IMR-90 (cell line): ENCODE results near the gene HERC6. TPM values are rescaled to one million over a fixed set of nuclear protein-coding genes. Genes with fewer than 3 reads are reported as not detected.

Experiments used
- ATAC-seq: fragments of 200-7000 bp; cut with Tn5 transposase; 2 replicates; pipeline ENCODE4 v1.9.1; 2020; ENCODE audit warnings: low read depth, mild to moderate bottlenecking, moderate library complexity
- BruUV-seq: library from RNA; stranded (reverse); fragments of 400-500 nt; replicated peaks from 2 replicates; lab custom pipeline; 2021; lab: Mats Ljungman, UMichigan
- CTCF ChIA-PET: fragments of 300-600 bp; formaldehyde crosslinking; extraction: SDS; loops from one replicate; lab custom pipeline; 2021; ENCODE audit warnings: antibody characterized with exemption; lab: Yijun Ruan, JAX
- POLR2A ChIA-PET: fragments of 300-600 bp; sonication (Branson Sonifier 250); formaldehyde crosslinking; loops from one replicate; lab custom pipeline; 2022; ENCODE audit warnings: antibody characterized with exemption; ENCODE audit not compliant: unreplicated experiment; lab: Charles Lee
- DNase-seq: peaks from one replicate; pipeline ENCODE4 v3.0.0; 2013
- H2AFZ ChIP-seq: replicated peaks from 2 replicates; pipeline ENCODE3; 2013; ENCODE audit warnings: low read length, mild to moderate bottlenecking; ENCODE audit not compliant: poor library complexity
- H2AK5ac ChIP-seq: 2 replicates; pipeline ENCODE4 v1.6.1; 2013; ENCODE audit warnings: low read depth, low read length, inconsistent platforms
- H2AK9ac ChIP-seq: replicated peaks from 2 replicates; pipeline ENCODE3; 2013; ENCODE audit warnings: mild to moderate bottlenecking, low read depth, low read length, moderate library complexity; ENCODE audit not compliant: poor library complexity
- H2BK120ac ChIP-seq: 2 replicates; pipeline ENCODE4 v1.6.1; 2013; ENCODE audit warnings: low read depth, low read length, inconsistent platforms
- H2BK15ac ChIP-seq: 3 replicates; pipeline ENCODE4 v1.6.1; 2013; ENCODE audit warnings: low read depth, low read length, inconsistent platforms
- H2BK20ac ChIP-seq: 2 replicates; pipeline ENCODE4 v1.6.1; 2013; ENCODE audit warnings: low read depth, mild to moderate bottlenecking, inconsistent platforms, low read length, moderate library complexity
- H2BK5ac ChIP-seq: 2 replicates; pipeline ENCODE4 v1.6.1; 2013; ENCODE audit warnings: mild to moderate bottlenecking, low read depth, low read length, inconsistent platforms; ENCODE audit not compliant: poor library complexity, severe bottlenecking
- H3K14ac ChIP-seq: replicated peaks from 2 replicates; pipeline ENCODE4 v1.6.1; 2013; ENCODE audit warnings: low read depth, low read length, inconsistent platforms
- H3K18ac ChIP-seq: 2 replicates; pipeline ENCODE4 v1.6.1; 2013; ENCODE audit warnings: low read depth, low read length, control low read depth
- H3K23ac ChIP-seq: 2 replicates; pipeline ENCODE4 v1.6.1; 2013; ENCODE audit warnings: low read depth, low read length, inconsistent platforms
- H3K27ac ChIP-seq: 2 replicates; pipeline ENCODE4 v1.5.1; 2013; ENCODE audit warnings: mild to moderate bottlenecking, control low read depth, low read length; ENCODE audit not compliant: insufficient read depth
- H3K27me3 ChIP-seq: 2 replicates; pipeline ENCODE4 v1.6.1; 2013; ENCODE audit warnings: low read length; ENCODE audit not compliant: control insufficient read depth, insufficient read depth
- H3K36me3 ChIP-seq: 2 replicates; pipeline ENCODE4 v1.6.1; 2013; ENCODE audit warnings: low read length, mixed read lengths; ENCODE audit not compliant: control insufficient read depth, insufficient read depth
- H3K4ac ChIP-seq: 2 replicates; pipeline ENCODE4 v1.6.1; 2013; ENCODE audit warnings: low read depth, low read length, inconsistent platforms
- H3K4me1 ChIP-seq: 2 replicates; pipeline ENCODE4 v1.6.1; 2013; ENCODE audit warnings: low read length, mixed read lengths; ENCODE audit not compliant: control insufficient read depth, insufficient read depth
- H3K4me2 ChIP-seq: 2 replicates; pipeline ENCODE4 v1.6.1; 2013; ENCODE audit warnings: low read depth, mild to moderate bottlenecking, control low read depth, low read length, moderate library complexity
- H3K4me3 ChIP-seq: 2 replicates; pipeline ENCODE4 v1.5.1; 2013; ENCODE audit warnings: low read depth, mild to moderate bottlenecking, control low read depth, low read length, moderate library complexity; ENCODE audit not compliant: insufficient read depth
- H3K56ac ChIP-seq: 2 replicates; pipeline ENCODE4 v1.6.1; 2013; ENCODE audit warnings: low read length, inconsistent platforms; ENCODE audit not compliant: insufficient read depth; ENCODE audit errors: extremely low read depth
- H3K79me1 ChIP-seq, 2 experiments: 2 replicates each; pipeline ENCODE4 v1.6.1; 2013; ENCODE audit warnings: low read length in 2 of 2, inconsistent platforms in 1 of 2, low read depth in 1 of 2
- H3K9ac ChIP-seq: 2 replicates; pipeline ENCODE4 v1.6.1; 2013; ENCODE audit warnings: low read depth, low read length, control low read depth
- H3K9me1 ChIP-seq: 2 replicates; pipeline ENCODE4 v1.6.1; 2013; ENCODE audit warnings: low read length, inconsistent platforms; ENCODE audit not compliant: insufficient read depth
- H3K9me3 ChIP-seq: 2 replicates; pipeline ENCODE4 v1.6.1; 2013; ENCODE audit warnings: low read length; ENCODE audit not compliant: control insufficient read depth, insufficient read depth
- H4K20me1 ChIP-seq: 2 replicates; pipeline ENCODE4 v1.6.1; 2013; ENCODE audit warnings: low read length, inconsistent platforms; ENCODE audit not compliant: insufficient read depth
- H4K5ac ChIP-seq: 2 replicates; pipeline ENCODE4 v1.6.1; 2013; ENCODE audit warnings: mild to moderate bottlenecking, low read depth, low read length, control low read depth
- H4K8ac ChIP-seq, 2 experiments: 2 replicates each; pipeline ENCODE4 v1.6.1; 2013; ENCODE audit warnings: low read depth in 2 of 2, low read length in 2 of 2, control low read depth in 1 of 2, inconsistent platforms in 1 of 2
- H4K91ac ChIP-seq: 2 replicates; pipeline ENCODE4 v1.6.1; 2013; ENCODE audit warnings: low read depth, low read length, inconsistent platforms; ENCODE audit not compliant: insufficient read depth
- CHD1 ChIP-seq: IDR thresholded peaks from 2 replicates; pipeline ENCODE4 v1.6.1; 2012; ENCODE audit warnings: low read depth, low read length, improper control_type of control experiment
- dilution Hi-C: fragments of 300-500 bp; cut with HindIII; formaldehyde crosslinking; loops from one replicate; pipeline ENCODE4 v1.14.3; 2018; ENCODE audit warnings: low sequenced_read_pairs; ENCODE audit not compliant: unreplicated experiment
- in situ Hi-C: fragments of 300-500 bp; cut with MboI; formaldehyde crosslinking; loops from 3 replicates; pipeline ENCODE4 v1.14.3; 2019; ENCODE audit warnings: low sequenced_read_pairs, inconsistent platforms, mixed read lengths
- intact Hi-C: fragments of 100-400 bp; cut with micrococcal nuclease; formaldehyde crosslinking; loops from 2 replicates; pipeline ENCODE4 v1.10.0; 2022
- polyA plus RNA-seq, 3 experiments: library from polyadenylated mRNA; depleted of rRNA; stranded (reverse); fragments of >200 nt; gene quantifications; 2 replicates each; pipeline ENCODE4 v1.2.3, GENCODE V29; 2012; ENCODE audit warnings: low replicate concordance in 1 of 3
- total RNA-seq: library from RNA; depleted of rRNA; stranded (reverse); fragments of >200 nt; gene quantifications from 2 replicates; pipeline ENCODE4 v1.2.3, GENCODE V29; 2012

HERC6 gene
- total and polyA plus RNA-seq, 2 of the 4 experiments (the other 2 are of a cell fraction): 0.53 to 1.6 TPM

DNA sequence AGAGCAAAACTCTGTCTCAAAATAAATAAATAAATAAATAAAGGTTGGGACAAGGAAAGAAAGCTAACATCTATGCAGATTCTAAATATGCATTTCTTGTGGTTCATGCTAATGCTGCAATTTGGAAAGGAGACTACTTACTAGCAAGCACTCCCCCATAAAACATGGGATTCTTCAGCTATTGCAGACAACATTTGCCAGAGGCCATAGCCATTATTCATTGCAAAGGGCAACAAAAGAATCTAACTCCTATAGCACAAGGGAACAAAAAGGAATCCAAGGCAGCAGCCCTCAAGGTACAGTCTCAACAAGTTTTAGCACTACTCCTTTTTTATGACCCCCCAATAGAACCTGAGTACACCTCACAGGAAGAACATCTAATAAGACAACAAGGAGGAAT is 70.2 kb downstream of the HERC6 start:
- Histone ChIP-seq H3K9me3 (no peaks in the 10 kb centered on the region), H4K20me1 (no peaks in the 10 kb centered on the region), H2BK120ac (no peak overlapping the region), H3K4me1 (no peaks in the 10 kb centered on the region), H2AFZ (no peak overlapping the region), H2BK5ac (no peak overlapping the region), H2AK5ac (no peak overlapping the region), H3K9ac (no peak overlapping the region), H3K36me3 (no peaks in the 10 kb centered on the region), H3K79me1 (no peaks in the 10 kb centered on the region), H3K18ac (no peak overlapping the region), H3K56ac (no peak overlapping the region), H2BK15ac (no peak overlapping the region), H3K23ac (no peak overlapping the region), H4K5ac (no peak overlapping the region), H2BK20ac (no peak overlapping the region), H3K4me3 (no peak overlapping the region), H2AK9ac (no peak overlapping the region), H3K14ac (no peak overlapping the region), H4K91ac (no peak overlapping the region), H3K4ac (no peak overlapping the region), H3K27ac (no peak overlapping the region), H4K8ac (no peak overlapping the region), H3K9me1 (no peaks in the 10 kb centered on the region), H3K27me3 (peaks cover 2% of the 10 kb centered on the region), H3K4me2 (no peak overlapping the region)
- in situ Hi-C loops (no loop called here), dilution Hi-C loops (no loop called here), intact Hi-C loops (no loop called here)
- POLR2A ChIA-PET: no interaction called here
- no peak for ATAC-seq
- no TSS peak for BruUV-seq
- DNase-seq: no peak
- no peak for TF ChIP-seq CHD1
- CTCF ChIA-PET: no interaction called here
